ENCODE measurements around the gene ASTN1. TPM values are rescaled to one million over a fixed set of nuclear protein-coding genes. Genes with fewer than 3 reads are reported as not detected.

Gene ASTN1
- total and polyA plus RNA-seq, 2 of the 4 experiments (the other 2 are of a cell fraction) = under 0.01 to 0.07 TPM

GRCh38 chr1:177106196-177106595, 58.3 kb downstream of the ASTN1 start:
- Histone ChIP-seq H3K27ac (ENCODE audit: insufficient read depth, low read length) (no peak overlapping the region), H3K4ac (ENCODE audit: low read depth, low read length) (no peak overlapping the region), H2BK20ac (ENCODE audit: low read depth, low read length) (no peak overlapping the region), H3K56ac (ENCODE audit: extremely low read depth, insufficient read depth, low read length) (no peak overlapping the region), H3K14ac (replicated peaks; ENCODE audit: low read depth, low read length) (no peak overlapping the region), H3K9me3 (ENCODE audit: control insufficient read depth, insufficient read depth, low read length) (no peaks in the 10 kb centered on the region), H3K79me1 (ENCODE audit: low read depth in 1 of 2, low read length in 2 of 2) (no peaks in the 10 kb centered on the region), H3K36me3 (ENCODE audit: control insufficient read depth, insufficient read depth, low read length) (no peaks in the 10 kb centered on the region), H3K23ac (ENCODE audit: low read depth, low read length) (no peak overlapping the region), H2BK5ac (ENCODE audit: low read depth, low read length, poor library complexity, severe bottlenecking) (no peak overlapping the region), H4K20me1 (ENCODE audit: insufficient read depth, low read length) (no peaks in the 10 kb centered on the region), H2AFZ (replicated peaks; ENCODE audit: low read length, poor library complexity) (no peak overlapping the region), H4K8ac (ENCODE audit: low read depth in 2 of 2, low read length in 2 of 2) (no peak overlapping the region), H3K9me1 (ENCODE audit: insufficient read depth, low read length) (no peaks in the 10 kb centered on the region), H4K91ac (ENCODE audit: insufficient read depth, low read depth, low read length) (no peak overlapping the region), H4K5ac (ENCODE audit: low read depth, low read length) (no peak overlapping the region), H3K18ac (ENCODE audit: low read depth, low read length) (no peak overlapping the region), H3K4me2 (ENCODE audit: low read depth, low read length) (no peak overlapping the region), H3K4me3 (ENCODE audit: insufficient read depth, low read depth, low read length) (no peak overlapping the region), H2BK15ac (ENCODE audit: low read depth, low read length) (no peak overlapping the region), H3K9ac (ENCODE audit: low read depth, low read length) (no peak overlapping the region), H3K27me3 (ENCODE audit: control insufficient read depth, insufficient read depth, low read length) (no peaks in the 10 kb centered on the region), H2AK5ac (ENCODE audit: low read depth, low read length) (no peak overlapping the region), H2AK9ac (replicated peaks; ENCODE audit: low read depth, low read length, poor library complexity) (no peak overlapping the region), H2BK120ac (ENCODE audit: low read depth, low read length) (no peak overlapping the region), H3K4me1 (ENCODE audit: control insufficient read depth, insufficient read depth, low read length) (no peaks in the 10 kb centered on the region)
- intact Hi-C loops (cut with micrococcal nuclease) = no loop called here
- 71% methylated on average over 1 of the region's 1 CpG; no CpG with 5 or more reads in 1 of the 2 experiments for WGBS, 2 experiments (ENCODE audit: extremely low coverage in 2 of 2, insufficient read length in 1 of 2)
- POLR2A ChIA-PET (ENCODE audit: unreplicated experiment) = no interaction called here
- TF ChIP-seq CEBPB (IDR thresholded peaks at IDR 0.05; ENCODE audit: low read depth, low read length) (no peak), POLR2A (IDR thresholded peaks at IDR 0.05; ENCODE audit: low read depth, low read length) (no peak), FOS (IDR thresholded peaks at IDR 0.05; ENCODE audit: low read depth, low read length) (no peak), NFE2L2 (IDR thresholded peaks at IDR 0.05; ENCODE audit: low read depth, low read length) (no peak), RCOR1 (IDR thresholded peaks at IDR 0.05; ENCODE audit: insufficient replicate concordance, low read length) (no peak), SMC3 (IDR thresholded peaks at IDR 0.05; ENCODE audit: low read depth, low read length) (no peak), BHLHE40 (IDR thresholded peaks at IDR 0.05; ENCODE audit: low read depth, low read length) (no peak), MAFK (IDR thresholded peaks at IDR 0.05; ENCODE audit: low read depth, low read length) (no peak)
- BruUV-seq (replicated peaks) = no TSS peak
- DNase-seq (no peak), ATAC-seq (ENCODE audit: low read depth) (no peak)
- dilution Hi-C loops (cut with HindIII; ENCODE audit: low sequenced_read_pairs, unreplicated experiment) = no loop called here
- in situ Hi-C loops (cut with MboI; ENCODE audit: low sequenced_read_pairs) = no loop called here
- CTCF ChIA-PET = no interaction called here

All from IMR-90 (cell line).